GM18508 (cell line): Measurements from ENCODE around the gene CFAP65.

ENCODE experiments used
- ATAC-seq: cut with Tn5 transposase; IDR thresholded peaks from one replicate; pipeline ENCODE4 v1.9.1; 2021; ENCODE audit warnings: moderate number of reproducible peaks; ENCODE audit not compliant: insufficient read depth, unreplicated experiment

The CFAP65 gene

DNA sequence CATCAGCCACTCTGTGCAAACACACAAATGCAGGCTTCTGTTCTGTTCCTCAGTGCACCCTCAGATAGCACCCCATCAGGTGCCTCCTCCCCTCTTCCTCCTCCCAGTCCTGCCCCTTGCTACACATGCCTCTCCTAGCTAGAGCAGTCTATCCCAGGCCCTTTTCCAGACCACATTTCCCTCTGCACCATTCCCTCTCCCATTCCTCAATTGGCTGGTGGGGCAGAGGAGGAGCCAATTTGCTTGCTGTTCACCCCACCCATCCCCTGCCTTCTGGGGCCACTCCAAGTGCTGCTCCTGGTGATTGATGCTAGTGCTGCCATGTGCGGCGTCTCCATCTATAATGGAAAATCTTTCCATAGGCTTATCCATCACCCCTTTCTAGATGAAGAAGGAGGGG lies 5.4 kb downstream of the CFAP65 start:
- no peak for ATAC-seq

DNA sequence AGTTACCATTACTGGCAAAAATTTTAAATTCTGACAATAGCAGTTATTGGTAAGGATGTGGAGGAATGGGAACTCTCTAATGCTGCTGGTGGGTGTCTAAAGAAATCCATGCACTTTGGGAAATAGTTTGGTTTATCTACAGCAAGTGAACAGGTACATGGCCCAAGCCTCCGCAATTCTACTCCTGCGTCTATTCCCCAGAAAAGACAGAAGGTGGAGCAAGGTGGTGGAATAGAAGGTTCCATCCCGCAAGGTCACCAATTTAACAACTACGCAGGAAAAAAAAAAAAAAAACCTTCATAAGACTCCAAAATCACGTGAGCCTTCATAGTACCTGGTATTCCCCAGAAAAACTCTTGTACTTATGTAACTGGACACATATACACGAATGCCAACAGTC lies 6.5 kb downstream of the CFAP65 start:
- no peak for ATAC-seq

DNA sequence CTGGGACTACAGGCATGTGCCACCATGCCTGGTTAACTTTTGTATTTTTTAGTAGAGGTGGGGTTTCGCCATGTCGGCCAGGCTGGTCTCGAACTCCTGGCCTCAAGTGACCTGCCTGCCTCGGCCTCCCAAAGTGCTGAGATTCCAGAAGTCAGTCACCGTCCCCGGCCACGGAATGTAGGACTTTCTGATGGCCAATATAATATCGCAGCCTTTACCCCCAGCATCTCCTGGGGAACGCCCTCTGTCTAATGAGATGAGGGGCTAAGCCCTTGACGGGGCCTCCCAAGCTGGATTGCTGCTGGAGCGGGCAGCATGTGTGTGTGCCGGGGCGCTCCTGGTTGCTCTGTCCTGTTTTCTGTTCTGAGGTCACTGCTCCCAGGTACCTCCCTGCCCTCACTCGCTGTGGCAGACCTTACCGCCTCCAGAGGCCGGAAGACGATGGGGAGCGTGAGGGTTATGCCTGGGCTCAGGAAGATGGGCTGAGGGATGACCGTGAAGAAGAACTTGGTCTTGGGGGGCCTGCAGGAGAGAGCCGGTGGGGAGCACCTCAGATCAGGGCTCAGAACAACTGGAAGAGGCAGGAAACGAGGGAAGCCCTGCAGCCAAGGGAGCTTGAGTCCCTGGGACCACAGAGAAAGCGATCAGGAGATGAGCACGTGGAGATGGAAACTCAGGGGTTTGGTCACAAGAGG lies 9.1 kb downstream of the CFAP65 start:
- ATAC-seq: no peak

DNA sequence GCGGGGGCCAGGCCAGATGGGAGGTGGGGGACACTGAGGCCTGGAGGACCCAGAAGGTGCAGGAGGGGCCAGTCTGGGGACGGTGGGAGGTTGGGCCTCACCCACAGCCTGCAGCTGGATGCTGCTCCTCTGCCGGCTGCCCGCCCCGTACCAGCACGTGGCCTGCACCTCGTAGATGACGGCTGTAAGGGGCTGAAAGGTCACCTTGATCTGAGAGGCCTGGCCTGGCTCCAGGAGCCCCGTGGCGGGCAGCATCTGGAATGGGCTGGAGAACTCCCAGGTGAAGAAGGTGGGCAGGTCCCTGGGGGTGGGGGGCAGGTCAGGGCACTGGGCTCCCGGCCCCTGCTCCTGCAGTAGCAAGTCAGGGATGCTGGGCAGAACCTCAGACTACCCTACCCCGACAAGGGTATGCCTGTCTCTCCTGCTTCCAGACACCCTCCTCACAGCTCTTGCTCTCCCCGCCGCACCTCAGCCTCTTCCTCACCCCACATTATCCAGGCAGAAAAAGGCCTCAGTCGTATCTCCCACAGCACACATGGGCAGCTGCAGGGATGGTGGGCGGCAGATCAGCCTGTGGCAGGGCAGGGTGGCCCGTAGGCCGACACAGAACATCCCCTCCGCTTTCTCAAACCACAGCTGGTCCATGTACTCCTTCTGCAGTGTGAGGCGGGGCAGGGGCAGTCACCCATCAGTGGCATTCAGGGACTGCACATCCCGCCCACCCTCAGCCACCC lies 10.1 kb downstream of the CFAP65 start:
- ATAC-seq: no peak

- ATAC-seq: no peak
Observed at GRCh38 chr2:219030177-219030940, 11.0 kb downstream of the CFAP65 start.

- no peak for ATAC-seq
Observed at GRCh38 chr2:219029829-219030165, 11.5 kb downstream of the CFAP65 start.

DNA sequence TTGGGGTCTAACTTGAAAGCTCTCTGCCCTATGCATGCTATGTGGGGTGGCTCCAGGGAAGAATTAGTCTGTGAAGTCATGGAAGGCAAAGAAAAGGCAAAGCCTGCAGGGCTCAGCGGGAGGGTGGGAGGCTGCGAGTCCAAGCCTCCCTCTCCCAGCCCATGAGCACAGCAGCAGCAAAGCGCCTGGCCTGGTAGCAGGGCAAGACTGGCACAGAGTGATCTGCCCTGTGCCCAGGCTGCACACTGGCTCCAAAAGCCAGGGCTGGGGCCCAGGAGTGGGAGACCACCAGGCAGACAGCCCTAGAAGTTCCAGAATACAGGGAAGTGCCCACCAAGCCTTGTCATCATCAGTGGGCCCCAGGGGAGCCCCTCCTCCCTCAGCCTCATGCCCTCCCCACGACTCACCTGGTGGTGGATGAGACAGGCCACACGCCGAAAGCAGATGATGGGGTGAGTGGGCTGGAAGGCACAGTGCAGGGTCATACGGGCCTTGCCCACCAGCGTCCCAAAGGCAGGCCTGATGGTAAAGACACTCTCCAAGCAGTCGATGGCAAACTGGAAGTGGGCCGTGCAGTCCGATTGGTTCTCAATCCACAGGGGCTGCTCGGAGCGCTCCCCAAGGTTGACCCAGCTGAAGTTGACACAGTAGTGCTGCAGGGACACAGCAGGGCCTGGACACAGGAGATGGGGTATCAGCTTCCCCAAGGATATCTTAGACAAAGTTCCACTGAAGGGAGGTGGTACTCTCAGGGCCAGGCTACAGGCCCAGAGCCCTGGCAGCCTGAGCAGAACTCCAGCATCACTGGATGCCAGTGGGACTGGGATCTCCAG lies 12.1 kb downstream of the CFAP65 start:
- ATAC-seq: no peak

GRCh38 chr2:219028141-219028540 lies 13.2 kb downstream of the CFAP65 start:
- no peak for ATAC-seq

DNA sequence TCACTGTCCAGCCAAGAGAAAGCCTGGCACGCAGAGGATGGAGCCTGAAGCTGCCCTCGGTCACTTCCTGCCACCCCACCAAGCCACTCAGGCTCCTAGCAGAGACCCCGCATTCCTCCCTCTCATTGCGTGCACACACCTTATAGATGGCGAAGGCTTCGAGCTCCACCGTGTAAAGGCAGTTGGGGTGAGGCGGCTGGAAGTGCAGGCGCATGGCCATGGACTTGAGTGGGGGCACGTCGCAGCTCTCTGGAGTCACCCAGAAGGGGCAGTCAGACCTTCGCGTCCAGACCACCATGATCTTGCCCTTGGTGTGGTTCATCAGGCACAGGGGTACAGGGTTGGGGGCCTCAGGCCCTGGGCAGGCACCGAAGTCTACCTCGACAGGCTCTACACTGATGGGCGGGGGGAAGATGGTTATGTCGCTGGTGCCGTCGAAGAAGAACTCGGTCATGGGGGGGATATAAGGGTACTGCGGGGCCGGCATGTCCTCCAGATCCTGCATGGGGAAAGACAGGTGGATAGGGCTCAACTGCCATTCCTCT lies 13.7 kb downstream of the CFAP65 start:
- no peak for ATAC-seq

- ATAC-seq: no peak
Observed at GRCh38 chr2:219026946-219027345, 14.4 kb downstream of the CFAP65 start.

DNA sequence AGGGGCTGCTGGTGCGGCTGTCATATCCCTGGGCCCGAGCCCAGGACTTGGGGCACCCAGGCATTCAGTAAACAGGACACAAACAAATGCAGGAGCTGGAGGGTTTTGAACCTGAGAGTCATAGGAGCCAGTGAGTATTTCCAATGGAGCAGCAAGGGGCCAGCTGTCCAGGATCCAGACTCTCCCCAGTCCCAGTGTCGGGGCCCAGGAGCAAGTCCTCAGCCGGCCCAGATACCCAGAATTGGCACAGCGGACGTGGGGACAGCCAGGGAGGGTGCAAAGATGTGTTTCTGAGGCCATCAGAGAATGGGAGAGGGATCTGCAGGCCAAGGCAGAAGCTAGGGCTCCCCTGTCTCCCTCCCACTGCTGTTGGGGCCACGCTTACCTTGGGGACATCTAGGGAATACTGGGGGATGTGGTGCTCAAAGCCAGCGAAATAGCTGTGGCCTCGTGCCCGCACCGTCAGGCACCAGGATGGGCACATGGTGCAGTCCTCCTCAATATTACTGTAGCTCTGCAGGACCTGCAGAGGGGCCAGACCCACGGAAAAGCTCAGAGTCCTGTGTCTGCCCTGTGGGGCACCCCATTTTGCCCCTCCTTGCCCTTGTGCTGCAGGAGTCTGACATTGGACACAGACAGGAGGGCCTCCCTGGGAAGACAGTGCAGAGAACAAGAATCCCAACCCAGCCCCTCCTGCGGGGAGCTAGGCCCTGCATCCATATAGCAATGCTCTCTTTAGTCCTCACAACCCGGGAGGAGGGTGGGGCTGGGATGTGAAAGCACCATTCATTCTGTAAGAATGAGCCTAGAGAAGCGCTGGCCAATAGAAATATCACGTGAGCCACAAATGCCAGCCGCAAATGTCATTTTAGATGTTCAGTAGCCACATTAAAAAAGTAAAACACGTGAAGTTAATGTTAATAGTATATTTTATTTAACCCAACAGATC lies 15.4 kb downstream of the CFAP65 start:
- no peak for ATAC-seq

DNA sequence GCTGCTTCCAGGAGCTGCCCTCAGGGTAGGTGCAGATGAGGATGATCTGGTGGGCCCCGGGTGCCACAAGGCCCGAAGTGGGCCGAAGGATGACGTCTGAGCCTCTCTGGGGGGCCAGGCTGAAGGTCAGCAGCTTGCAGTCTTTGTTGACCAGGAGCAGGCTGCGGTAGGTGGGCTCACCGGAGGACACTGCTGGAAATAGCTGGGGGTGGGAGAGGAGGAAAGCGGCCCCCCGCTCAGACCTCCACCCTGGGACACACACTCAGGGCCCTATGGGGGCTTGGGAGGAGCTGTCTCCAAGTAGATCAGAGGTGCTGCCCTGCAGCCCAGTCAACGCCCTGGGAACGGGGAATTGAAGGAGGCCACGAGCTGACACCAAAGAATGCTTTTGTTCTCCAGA lies 17.3 kb downstream of the CFAP65 start:
- ATAC-seq: no peak

DNA sequence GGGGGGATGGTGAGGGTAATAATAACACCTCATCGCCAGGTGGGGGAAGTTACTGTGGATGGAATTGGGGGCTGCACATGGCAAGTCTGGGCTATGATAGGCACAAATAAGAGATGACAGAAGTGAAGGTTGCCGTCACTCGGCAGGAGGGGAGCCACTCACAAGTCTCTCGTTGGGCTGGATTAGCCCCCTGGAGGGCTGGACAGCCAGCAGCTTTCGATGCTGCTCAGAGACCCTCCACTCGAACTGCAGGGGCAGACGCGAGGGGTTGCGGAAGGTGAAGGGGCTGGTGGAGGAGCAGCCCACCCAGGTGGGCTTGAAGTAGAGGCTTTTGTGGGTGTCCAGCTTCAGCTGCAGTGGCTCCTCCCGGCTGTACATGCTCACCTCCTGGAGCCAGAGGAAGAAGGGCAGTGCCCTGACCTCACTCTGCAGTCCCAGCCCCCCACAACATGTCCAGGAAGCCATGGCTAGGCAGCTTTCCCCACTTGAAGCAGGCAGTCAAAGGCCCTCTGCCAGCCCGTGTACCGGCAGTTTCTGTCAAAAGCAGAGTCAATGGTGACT lies 18.2 kb downstream of the CFAP65 start:
- no peak for ATAC-seq

GRCh38 chr2:219022616-219023015 lies 18.7 kb downstream of the CFAP65 start:
- no peak for ATAC-seq

DNA sequence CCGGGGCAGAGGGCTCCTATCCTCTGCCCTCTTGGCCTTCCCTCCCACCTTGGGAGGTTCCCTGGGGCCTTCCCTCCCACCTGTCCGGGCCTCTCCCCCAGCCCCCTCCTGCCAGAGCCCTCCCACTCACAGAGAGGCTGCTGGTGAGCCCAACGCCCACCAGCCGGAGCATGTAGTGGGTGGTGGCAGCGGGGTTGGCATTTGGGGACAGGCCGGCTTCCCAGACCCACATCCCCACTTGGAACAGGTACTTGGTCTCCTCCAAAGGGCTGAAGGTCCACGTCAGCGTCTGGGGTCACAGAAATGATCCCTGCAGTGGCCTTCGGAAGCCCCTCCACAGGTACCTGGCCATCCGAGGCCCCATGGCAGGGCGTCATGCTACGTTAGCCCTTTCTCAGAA lies 19.3 kb downstream of the CFAP65 start:
- ATAC-seq: no peak

- ATAC-seq: no peak
Observed at GRCh38 chr2:219021591-219021990, 19.7 kb downstream of the CFAP65 start.

GRCh38 chr2:219020604-219021365 lies 20.5 kb downstream of the CFAP65 start:
- no peak for ATAC-seq

- no peak for ATAC-seq
Observed at GRCh38 chr2:219019436-219019835, 21.9 kb downstream of the CFAP65 start.
